Esophagus muscularis mucosa (tissue), 4 donors: ENCODE results near the gene IL36B. TPM values are rescaled to one million over a fixed set of nuclear protein-coding genes. Genes with fewer than 3 reads are reported as not detected.

Experiments
- DNase-seq: peaks from one replicate; pipeline ENCODE4 v3.0.0-alpha.2; 2017; ENCODE audit errors: extremely low spot score
- H3K27ac ChIP-seq, 4 donors: fragments of 200-600 bp; sonication (generic); replicated peaks in 1 of 4; 1 replicate in 3 of 4; 2 replicates in 1 of 4; pipeline ENCODE4 v1.5.1; 2016 to 2019; ENCODE audit warnings: mild to moderate bottlenecking in 1 of 4
- H3K27me3 ChIP-seq, 4 donors: fragments of 200-600 bp; sonication (generic); one replicate each; pipeline versions ENCODE4 v1.5.1 to v1.6.0; 2016 to 2019
- H3K36me3 ChIP-seq, 4 donors: fragments of 200-600 bp; sonication (generic); one replicate each; pipeline ENCODE4 v1.5.1; 2016 to 2019
- H3K4me1 ChIP-seq, 4 donors: fragments of 200-600 bp; sonication (generic); one replicate each; pipeline ENCODE4 v1.5.1; 2016 to 2019
- H3K4me3 ChIP-seq, 4 donors: fragments of 200-600 bp; sonication (generic); 1 replicate in 2 of 4; 2 replicates in 2 of 4; pipeline ENCODE4 v1.5.1; 2016 to 2019; ENCODE audit warnings: mild to moderate bottlenecking in 4 of 4, moderate library complexity in 1 of 4
- H3K9me3 ChIP-seq, 4 donors: fragments of 200-600 bp; sonication (generic); 1 replicate in 3 of 4; 2 replicates in 1 of 4; pipeline ENCODE4 v1.5.1; 2016 to 2019
- CTCF ChIP-seq, 3 experiments: fragments of 200-600 bp in 2 of 3; fragments of 450-650 bp in 1 of 3; sonication (generic) in 2 of 3; IDR thresholded peaks; one replicate each; pipeline ENCODE4 v1.5.1; 2017 to 2019; ENCODE audit warnings: antibody characterized with exemption in 3 of 3, mild to moderate bottlenecking in 2 of 3, moderate library complexity in 1 of 3
- EP300 ChIP-seq: sonication (generic); formaldehyde crosslinking; IDR thresholded peaks from one replicate; pipeline ENCODE4 v1.6.1; 2017; ENCODE audit warnings: antibody characterized with exemption
- POLR2A ChIP-seq: fragments of 450-650 bp; IDR thresholded peaks from one replicate; pipeline ENCODE4 v1.6.1; 2017; ENCODE audit warnings: antibody characterized with exemption, moderate library complexity, mild to moderate bottlenecking, low read depth
- POLR2AphosphoS5 ChIP-seq, 2 donors: sonication (generic); formaldehyde crosslinking; IDR thresholded peaks; one replicate each; pipeline ENCODE4 v1.6.1; 2017; ENCODE audit warnings: antibody characterized with exemption in 2 of 2
- WGBS: methylation state at CpG from one replicate; pipeline ENCODE4 v1.1.5; 2018; 5-methylcytosine and 5-hydroxymethylcytosine counted together
- intact Hi-C: fragments of 100-400 bp; cut with DNase I; formaldehyde crosslinking; loops from one replicate; pipeline ENCODE4 v1.15.1; 2023
- total RNA-seq, 4 donors: library from RNA; depleted of rRNA; stranded (reverse); fragments of >200 nt; gene quantifications; one replicate each; pipeline versions ENCODE4 v1.1.0 to v1.2.1, GENCODE V29; 2016

Gene IL36B
- total RNA-seq, 4 donors from 2014 or later: not detected

- H3K27me3 ChIP-seq: peaks cover 0 to 12% (median 0%) of the 10 kb centered on the region in 4 donors
- DNase-seq: no peak
- H3K36me3 ChIP-seq: no peaks in the 10 kb centered on the region
- intact Hi-C loops: no loop called here
- H3K27ac ChIP-seq: no peak overlapping the region
- no peak overlapping the region for H3K4me3 ChIP-seq
- TF ChIP-seq CTCF (IDR thresholded peaks at IDR 0.05) (no peak), POLR2AphosphoS5 (IDR thresholded peaks at IDR 0.05) (no peak), POLR2A (no peak), EP300 (no peak)
- whole genome bisulfite sequencing: 71% methylated on average over 1 of the region's 1 CpG
- H3K9me3 ChIP-seq: peaks cover 0 to 39% (median 23%) of the 10 kb centered on the region in 4 donors
- H3K4me1 ChIP-seq: no peaks in the 10 kb centered on the region
Measured at GRCh38 chr2:112997151-112997550, 55.5 kb downstream of the IL36B start.

GRCh38 chr2:112996635-112997034 lies 56.0 kb downstream of the IL36B start:
- H3K27me3 ChIP-seq: peaks cover 0 to 11% (median 0%) of the 10 kb centered on the region in 4 donors
- no peaks in the 10 kb centered on the region for H3K36me3 ChIP-seq
- intact Hi-C loops: no loop called here
- no peaks in the 10 kb centered on the region for H3K4me1 ChIP-seq
- no peak overlapping the region for H3K4me3 ChIP-seq
- 55% methylated on average over 6 of the region's 6 CpGs for WGBS
- DNase-seq: no peak
- TF ChIP-seq POLR2AphosphoS5 (IDR thresholded peaks at IDR 0.05): no peak
- TF ChIP-seq POLR2A: no peak
- TF ChIP-seq EP300: no peak
- no peak for TF ChIP-seq CTCF (IDR thresholded peaks at IDR 0.05)
- H3K9me3 ChIP-seq: peaks cover 0 to 43% (median 28%) of the 10 kb centered on the region in 4 donors
- H3K27ac ChIP-seq: no peak overlapping the region

GRCh38 chr2:112995346-112995920 lies 57.2 kb downstream of the IL36B start:
- peaks cover 0 to 7% (median 0%) of the 10 kb centered on the region in 4 donors for H3K27me3 ChIP-seq
- no peaks in the 10 kb centered on the region for H3K4me1 ChIP-seq
- no peak overlapping the region for H3K27ac ChIP-seq
- WGBS: 84% methylated on average over 14 of the region's 14 CpGs
- no peaks in the 10 kb centered on the region for H3K36me3 ChIP-seq
- intact Hi-C loops: no loop called here
- H3K4me3 ChIP-seq: no peak overlapping the region
- H3K9me3 ChIP-seq: peaks cover 0 to 33% (median 19%) of the 10 kb centered on the region in 4 donors
- DNase-seq: no peak
- TF ChIP-seq POLR2A (no peak), EP300 (no peak), CTCF (IDR thresholded peaks at IDR 0.05) (no peak), POLR2AphosphoS5 (IDR thresholded peaks at IDR 0.05) (no peak)

- intact Hi-C loops: no loop called here
- DNase-seq: no peak
- Histone ChIP-seq H3K9me3 (peaks cover 0 to 29% (median 15%) of the 10 kb centered on the region in 4 donors), H3K4me3 (no peak overlapping the region), H3K36me3 (no peaks in the 10 kb centered on the region), H3K4me1 (no peaks in the 10 kb centered on the region), H3K27ac (no peak overlapping the region), H3K27me3 (peaks cover 0 to 7% (median 0%) of the 10 kb centered on the region in 4 donors)
- WGBS: 82% methylated on average over 2 of the region's 2 CpGs
- TF ChIP-seq EP300: no peak
- no peak for TF ChIP-seq CTCF (IDR thresholded peaks at IDR 0.05)
- no peak for TF ChIP-seq POLR2A
- no peak for TF ChIP-seq POLR2AphosphoS5 (IDR thresholded peaks at IDR 0.05)
Measured at GRCh38 chr2:112994648-112995047, 58.0 kb downstream of the IL36B start.

GRCh38 chr2:112993831-112994230 lies 58.8 kb downstream of the IL36B start:
- Histone ChIP-seq H3K27me3 (peaks cover 0 to 4% (median 0%) of the 10 kb centered on the region in 4 donors), H3K4me1 (no peaks in the 10 kb centered on the region), H3K27ac (no peak overlapping the region), H3K36me3 (no peaks in the 10 kb centered on the region), H3K4me3 (no peak overlapping the region), H3K9me3 (peaks cover 0 to 29% (median 16%) of the 10 kb centered on the region in 4 donors)
- no peak for DNase-seq
- intact Hi-C loops: no loop called here
- TF ChIP-seq EP300 (no peak), POLR2AphosphoS5 (IDR thresholded peaks at IDR 0.05) (no peak), CTCF (IDR thresholded peaks at IDR 0.05) (no peak), POLR2A (no peak)
